Activated T-cell treated with anti-CD3 and anti-CD28 coated beads, Interleukin-2, amount 50 U/mL, for 24 hours (primary cell): Measurements from ENCODE around the gene SPA17.
A peak's percentile ranks its signal among the peaks of the same experiment; 100 is the strongest.

Experiments
- DNase-seq: peaks from one replicate; pipeline ENCODE4 v3.0.0-alpha.2; 2020
- H3K27ac Mint-ChIP-seq: 2 replicates; pipeline ENCODE4 v1.8.0; 2020; ENCODE audit warnings: mild to moderate bottlenecking, mixed read lengths
- H3K27me3 Mint-ChIP-seq: 2 replicates; pipeline ENCODE4 v1.8.0; 2020; ENCODE audit warnings: mixed read lengths
- H3K36me3 Mint-ChIP-seq: 2 replicates; pipeline ENCODE4 v1.8.0; 2020; ENCODE audit warnings: low read depth, mixed read lengths
- H3K4me1 Mint-ChIP-seq: 2 replicates; pipeline ENCODE4 v1.8.0; 2020; ENCODE audit warnings: low read depth, mixed read lengths
- H3K4me3 Mint-ChIP-seq: 2 replicates; pipeline ENCODE4 v1.8.0; 2020; ENCODE audit warnings: mild to moderate bottlenecking, moderate library complexity, mixed read lengths
- H3K9me3 Mint-ChIP-seq: 2 replicates; pipeline ENCODE4 v1.8.0; 2020; ENCODE audit warnings: mixed read lengths

SPA17 gene

GRCh38 chr11:124724979-124725718 is 51.4 kb downstream of the SPA17 start:
- peaks cover 34% of the 10 kb centered on the region for H3K27me3 Mint-ChIP-seq
- no peak for DNase-seq

GRCh38 chr11:124725719-124726105 is 52.0 kb downstream of the SPA17 start:
- Mint-ChIP-seq H3K4me1 (peaks cover 13% of the 10 kb centered on the region), H3K27me3 (peaks cover 34% of the 10 kb centered on the region), H3K36me3 (no peaks in the 10 kb centered on the region), H3K9me3 (no peaks in the 10 kb centered on the region), H3K27ac (no peak overlapping the region), H3K4me3 (no peak overlapping the region)
- DNase-seq, result no peak

More at GRCh38 chr11:124724979-124725718, 51.4 kb downstream of the SPA17 start:
- no peaks in the 10 kb centered on the region for H3K36me3 Mint-ChIP-seq
- H3K4me1 Mint-ChIP-seq, result peaks cover 13% of the 10 kb centered on the region
- H3K27ac Mint-ChIP-seq, result no peak overlapping the region
- H3K4me3 Mint-ChIP-seq, result no peak overlapping the region
- H3K9me3 Mint-ChIP-seq, result no peaks in the 10 kb centered on the region

- Mint-ChIP-seq H3K27me3 (peaks cover 30% of the 10 kb centered on the region), H3K4me3 (no peak overlapping the region), H3K4me1 (peaks cover 10% of the 10 kb centered on the region), H3K9me3 (no peaks in the 10 kb centered on the region), H3K36me3 (no peaks in the 10 kb centered on the region), H3K27ac (no peak overlapping the region)
- no peak for DNase-seq
These were observed 53.8 kb downstream of the SPA17 start for GRCh38 chr11:124727474-124727873.

GRCh38 chr11:124728134-124728533 is 54.4 kb downstream of the SPA17 start:
- Mint-ChIP-seq H3K27ac (no peak overlapping the region), H3K36me3 (no peaks in the 10 kb centered on the region), H3K27me3 (peaks cover 24% of the 10 kb centered on the region), H3K4me3 (no peak overlapping the region), H3K9me3 (no peaks in the 10 kb centered on the region), H3K4me1 (peaks cover 10% of the 10 kb centered on the region)
- DNase-seq, result no peak

DNA sequence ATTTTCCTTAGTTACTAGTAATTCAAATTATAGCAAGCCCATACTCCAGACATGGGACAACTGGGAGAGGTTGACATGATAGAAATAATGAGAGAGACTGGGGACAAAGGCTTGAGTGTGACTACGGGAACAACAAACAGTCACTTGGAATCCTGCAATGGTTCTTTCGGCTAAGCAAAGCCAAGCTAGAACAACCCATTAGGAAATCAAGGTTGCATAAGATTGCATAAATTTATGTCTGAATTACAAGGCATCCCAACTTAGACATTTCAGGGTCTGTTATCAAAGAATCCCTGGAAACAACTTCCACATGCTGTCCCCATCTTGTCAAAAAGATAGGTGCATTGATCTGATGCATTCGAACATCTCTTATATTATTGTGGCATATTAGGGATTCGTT is 55.9 kb downstream of the SPA17 start:
- Mint-ChIP-seq H3K27ac (no peak overlapping the region), H3K27me3 (peaks cover 15% of the 10 kb centered on the region), H3K4me1 (peaks cover 10% of the 10 kb centered on the region), H3K9me3 (no peaks in the 10 kb centered on the region), H3K36me3 (no peaks in the 10 kb centered on the region), H3K4me3 (no peak overlapping the region)
- no peak for DNase-seq

DNA sequence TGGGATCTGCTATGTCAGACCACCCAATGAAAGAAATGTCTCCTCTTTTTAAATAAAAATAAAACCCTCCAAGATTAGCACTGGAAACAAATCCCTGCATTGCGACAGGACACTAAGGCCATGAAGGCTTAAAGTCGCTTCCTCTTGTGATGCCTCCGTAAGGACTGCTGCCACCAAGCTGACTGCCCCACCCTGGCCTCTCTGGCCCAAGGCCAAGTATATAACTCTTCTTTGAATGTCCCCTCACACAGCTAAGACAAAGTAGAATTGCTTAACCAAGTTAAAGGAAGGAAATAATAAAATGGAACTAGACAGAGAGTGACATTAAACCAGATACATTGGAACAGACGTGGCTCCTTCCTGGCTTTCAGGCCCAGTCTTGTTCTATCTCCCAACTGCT is 58.5 kb downstream of the SPA17 start:
- Mint-ChIP-seq H3K27me3 (no peaks in the 10 kb centered on the region), H3K36me3 (no peaks in the 10 kb centered on the region), H3K27ac (no peak overlapping the region), H3K9me3 (no peaks in the 10 kb centered on the region), H3K4me1 (no peaks in the 10 kb centered on the region), H3K4me3 (no peak overlapping the region)
- DNase-seq, result no peak

DNA sequence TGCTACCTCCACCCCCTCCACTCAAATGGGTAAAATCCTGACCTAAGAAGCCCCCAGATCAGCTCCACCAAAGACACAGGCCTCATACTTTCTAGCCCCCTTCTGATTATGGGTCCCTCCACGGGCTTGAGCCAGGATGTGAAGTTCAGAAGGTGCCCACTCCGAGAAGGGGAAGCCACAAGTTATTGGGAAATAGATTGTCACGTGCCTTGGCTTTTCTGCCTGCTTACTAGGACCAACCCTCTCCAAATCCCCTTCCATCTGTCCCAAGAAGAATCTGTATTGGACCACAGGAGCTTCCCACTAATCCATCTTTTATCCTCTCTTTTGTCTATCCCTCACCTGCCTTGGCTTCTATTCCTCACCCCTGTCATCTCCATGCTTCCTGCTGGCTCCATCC is 63.0 kb downstream of the SPA17 start:
- Mint-ChIP-seq H3K27ac (no peak overlapping the region), H3K4me3 (no peak overlapping the region), H3K4me1 (peaks cover 13% of the 10 kb centered on the region), H3K27me3 (peaks cover 31% of the 10 kb centered on the region), H3K36me3 (no peaks in the 10 kb centered on the region), H3K9me3 (no peaks in the 10 kb centered on the region)
- no peak for DNase-seq

DNA sequence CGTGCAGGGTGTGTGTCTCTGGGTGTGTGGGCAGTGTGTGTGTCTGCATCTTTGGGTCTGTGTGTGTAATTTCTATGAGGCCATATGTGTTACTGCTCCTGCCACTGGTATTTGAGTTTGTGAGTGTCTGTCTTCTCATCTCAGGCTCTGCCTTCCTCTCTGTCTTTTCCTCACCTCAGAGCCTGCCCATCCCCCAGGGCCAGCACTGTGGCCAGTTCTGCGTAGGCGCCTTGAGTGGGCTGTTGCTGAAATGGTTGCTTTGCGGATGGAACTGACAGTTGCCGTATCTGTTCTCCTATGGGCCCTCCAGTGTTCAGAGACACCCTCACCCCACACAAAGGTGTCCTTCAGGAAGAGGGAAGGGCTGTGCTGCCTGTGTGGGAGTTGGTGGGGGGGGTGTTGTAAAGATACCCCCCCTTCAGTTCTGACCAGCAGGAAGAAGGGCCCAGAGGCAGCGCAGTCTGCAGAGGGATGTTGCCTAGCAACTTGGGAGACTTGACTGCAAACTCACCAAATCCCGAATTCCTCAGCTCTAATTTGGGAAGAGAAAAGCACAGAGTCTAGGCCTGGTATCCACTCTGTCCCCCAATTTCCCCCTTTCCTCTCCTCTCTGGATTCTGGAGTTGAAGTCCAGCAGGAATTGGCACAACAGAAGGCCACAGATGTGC is 64.1 kb downstream of the SPA17 start:
- no peak overlapping the region for H3K27ac Mint-ChIP-seq
- no peaks in the 10 kb centered on the region for H3K9me3 Mint-ChIP-seq
- no peak overlapping the region for H3K4me3 Mint-ChIP-seq
- peaks cover 33% of the 10 kb centered on the region for H3K27me3 Mint-ChIP-seq
- H3K4me1 Mint-ChIP-seq, result peaks cover 13% of the 10 kb centered on the region
- H3K36me3 Mint-ChIP-seq, result no peaks in the 10 kb centered on the region
- DNase-seq, result no peak

GRCh38 chr11:124738713-124739478 is 65.2 kb downstream of the SPA17 start:
- no peaks in the 10 kb centered on the region for H3K36me3 Mint-ChIP-seq
- H3K27ac Mint-ChIP-seq, result no peak overlapping the region
- peak overlapping the region; percentile 79 for H3K4me3 Mint-ChIP-seq
- no peaks in the 10 kb centered on the region for H3K9me3 Mint-ChIP-seq
- peaks cover 13% of the 10 kb centered on the region for H3K4me1 Mint-ChIP-seq
- DNase-seq, result no peak
- H3K27me3 Mint-ChIP-seq, result peaks cover 33% of the 10 kb centered on the region

GRCh38 chr11:124739479-124740276 is 66.0 kb downstream of the SPA17 start, which contains the start of gene NRGN:
Gene NRGN (plus strand): TSS chr11:124739942. CDS start chr11:124740085, 143 bp downstream.
- peaks cover 13% of the 10 kb centered on the region for H3K4me1 Mint-ChIP-seq
- H3K4me3 Mint-ChIP-seq, result peak within 1 kb of the TSS; percentile 79
- peaks cover 33% of the 10 kb centered on the region for H3K27me3 Mint-ChIP-seq
- no peaks in the 10 kb centered on the region for H3K9me3 Mint-ChIP-seq
- DNase-seq, result peak; percentile 87
- peak within 1 kb of the TSS; percentile 30 for H3K27ac Mint-ChIP-seq
- no peaks in the 10 kb centered on the region for H3K36me3 Mint-ChIP-seq

DNA sequence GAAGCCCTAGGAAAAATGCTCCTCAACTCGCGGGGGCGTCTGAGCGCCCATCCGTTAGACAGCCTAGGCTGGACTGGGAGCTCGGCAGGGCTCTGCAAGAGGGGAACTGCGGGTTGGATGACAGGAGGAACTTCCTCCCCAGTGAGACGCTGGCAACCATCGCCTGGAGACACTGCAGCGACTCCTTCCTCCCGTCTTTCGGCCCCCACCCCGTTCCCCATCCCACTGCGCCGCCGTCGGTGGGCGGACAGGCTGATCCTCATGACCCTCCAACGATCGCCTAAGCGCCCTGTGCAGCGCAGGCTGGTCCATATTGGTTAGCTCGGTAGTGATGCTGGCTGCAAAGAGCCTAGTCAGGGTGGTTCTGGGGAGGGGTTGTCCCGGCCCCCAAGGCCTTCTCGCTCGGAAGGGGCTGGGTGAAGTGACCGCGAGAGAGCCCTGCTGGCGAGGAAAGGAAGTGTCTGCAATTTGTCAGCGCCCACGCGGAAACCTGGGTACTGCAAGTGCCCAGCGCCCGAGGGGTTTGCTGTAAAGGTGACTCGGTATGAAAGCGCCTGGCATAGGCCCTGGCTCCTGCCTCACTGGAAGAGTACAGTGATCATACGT is 66.7 kb downstream of the SPA17 start:
- H3K36me3 Mint-ChIP-seq, result no peaks in the 10 kb centered on the region
- peaks cover 33% of the 10 kb centered on the region for H3K27me3 Mint-ChIP-seq
- no peaks in the 10 kb centered on the region for H3K9me3 Mint-ChIP-seq
- peak; percentile 69 for DNase-seq
- H3K27ac Mint-ChIP-seq, result peak overlapping the region; percentile 30
- peaks cover 16% of the 10 kb centered on the region for H3K4me1 Mint-ChIP-seq
- peak overlapping the region; percentile 79 for H3K4me3 Mint-ChIP-seq

- Mint-ChIP-seq H3K27ac (no peak overlapping the region), H3K4me1 (peaks cover 23% of the 10 kb centered on the region), H3K27me3 (peaks cover 32% of the 10 kb centered on the region), H3K4me3 (no peak overlapping the region), H3K36me3 (peaks cover 4% of the 10 kb centered on the region), H3K9me3 (no peaks in the 10 kb centered on the region)
- DNase-seq, result no peak
These were observed 68.9 kb downstream of the SPA17 start for GRCh38 chr11:124742555-124742954.

DNA sequence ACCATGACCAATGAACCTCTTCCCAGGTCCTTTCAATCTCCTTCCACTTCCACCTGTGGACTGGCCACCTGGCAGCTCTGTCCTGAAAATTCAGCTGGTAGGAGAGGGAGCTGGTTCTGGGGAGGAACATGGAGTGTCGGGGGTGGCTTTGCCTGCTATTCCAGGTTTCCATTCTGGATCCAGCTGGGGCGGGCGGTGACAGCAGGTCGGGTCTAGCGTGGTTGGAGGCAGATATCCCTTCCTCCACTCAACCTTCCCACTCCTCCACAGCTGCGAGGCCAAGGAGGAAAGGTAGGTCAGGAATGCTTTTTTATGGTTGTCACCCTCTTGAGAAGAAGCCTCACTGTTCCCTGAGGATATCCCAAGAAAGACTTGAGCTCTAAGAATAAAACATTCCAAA is 69.3 kb downstream of the SPA17 start:
- peaks cover 4% of the 10 kb centered on the region for H3K36me3 Mint-ChIP-seq
- no peaks in the 10 kb centered on the region for H3K9me3 Mint-ChIP-seq
- H3K27ac Mint-ChIP-seq, result no peak overlapping the region
- H3K4me1 Mint-ChIP-seq, result peaks cover 23% of the 10 kb centered on the region
- no peak overlapping the region for H3K4me3 Mint-ChIP-seq
- no peak for DNase-seq
- peaks cover 31% of the 10 kb centered on the region for H3K27me3 Mint-ChIP-seq
